Measurements from ENCODE around the gene CSRP1.

DNA sequence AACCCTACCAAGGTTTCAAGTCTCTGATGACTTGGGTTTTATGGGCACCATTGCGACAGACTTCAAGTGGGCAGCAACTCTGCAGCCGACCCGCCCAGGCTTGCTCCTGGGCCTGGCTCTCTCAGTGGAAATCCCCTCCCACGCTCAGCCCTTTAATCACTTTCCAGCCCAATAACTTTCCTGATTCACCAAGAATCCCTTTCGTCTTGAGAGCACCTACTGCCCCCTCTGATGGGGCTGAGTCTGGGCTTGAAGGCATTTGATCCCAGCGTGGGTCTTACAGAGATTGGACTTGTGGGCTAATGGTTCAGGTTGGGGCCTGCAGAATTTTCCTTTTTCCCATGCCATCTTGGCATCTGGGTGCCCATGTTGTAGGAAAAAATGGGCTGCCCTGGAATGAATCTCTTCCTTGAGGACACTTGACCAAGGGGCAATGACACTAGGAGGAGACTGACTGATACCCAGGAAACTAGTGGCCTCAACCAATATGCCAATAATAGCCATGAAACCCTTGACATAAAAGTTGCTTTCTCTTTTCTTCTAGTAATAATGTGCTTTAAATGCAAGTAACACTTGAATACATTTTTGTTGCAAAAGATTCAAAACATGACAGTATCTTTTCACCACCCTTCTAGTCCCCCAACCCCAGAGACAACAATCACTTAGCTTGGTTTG, 30.1 kb downstream of the CSRP1 start:
- TF ChIP-seq, protein P1, sequence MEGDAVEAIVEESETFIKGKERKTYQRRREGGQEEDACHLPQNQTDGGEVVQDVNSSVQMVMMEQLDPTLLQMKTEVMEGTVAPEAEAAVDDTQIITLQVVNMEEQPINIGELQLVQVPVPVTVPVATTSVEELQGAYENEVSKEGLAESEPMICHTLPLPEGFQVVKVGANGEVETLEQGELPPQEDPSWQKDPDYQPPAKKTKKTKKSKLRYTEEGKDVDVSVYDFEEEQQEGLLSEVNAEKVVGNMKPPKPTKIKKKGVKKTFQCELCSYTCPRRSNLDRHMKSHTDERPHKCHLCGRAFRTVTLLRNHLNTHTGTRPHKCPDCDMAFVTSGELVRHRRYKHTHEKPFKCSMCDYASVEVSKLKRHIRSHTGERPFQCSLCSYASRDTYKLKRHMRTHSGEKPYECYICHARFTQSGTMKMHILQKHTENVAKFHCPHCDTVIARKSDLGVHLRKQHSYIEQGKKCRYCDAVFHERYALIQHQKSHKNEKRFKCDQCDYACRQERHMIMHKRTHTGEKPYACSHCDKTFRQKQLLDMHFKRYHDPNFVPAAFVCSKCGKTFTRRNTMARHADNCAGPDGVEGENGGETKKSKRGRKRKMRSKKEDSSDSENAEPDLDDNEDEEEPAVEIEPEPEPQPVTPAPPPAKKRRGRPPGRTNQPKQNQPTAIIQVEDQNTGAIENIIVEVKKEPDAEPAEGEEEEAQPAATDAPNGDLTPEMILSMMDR (IDR thresholded peaks at IDR 0.05 in 4 of 5, conservative IDR thresholded peaks at IDR 0.05 in 1 of 5) = no peak
- no peak for TF ChIP-seq POLR2A (IDR thresholded peaks at IDR 0.05)

Measured in gastrocnemius medialis (tissue), 4 donors.